ENCODE results near the gene PPP6R2.

Gene PPP6R2

GRCh38 chr22:50482107-50483074 lies 139.3 kb downstream of the PPP6R2 start:
- DNase-seq (ENCODE audit: low spot score) = no peak
- no peak for TF ChIP-seq CTCF (IDR thresholded peaks at IDR 0.05; ENCODE audit: borderline replicate concordance, control extremely low read depth, extremely low read depth, insufficient read depth, missing control alignments)
- in situ Hi-C loops (cut with MboI; ENCODE audit: low sequenced_read_pairs, unreplicated experiment) = no loop called here

GRCh38 chr22:50483106-50483505 lies 140.0 kb downstream of the PPP6R2 start:
- no peak for DNase-seq (ENCODE audit: low spot score)
- no peak for TF ChIP-seq CTCF (IDR thresholded peaks at IDR 0.05; ENCODE audit: borderline replicate concordance, control extremely low read depth, extremely low read depth, insufficient read depth, missing control alignments)
- in situ Hi-C loops (cut with MboI; ENCODE audit: low sequenced_read_pairs, unreplicated experiment) = no loop called here

- TF ChIP-seq CTCF (IDR thresholded peaks at IDR 0.05; ENCODE audit: borderline replicate concordance, control extremely low read depth, extremely low read depth, insufficient read depth, missing control alignments) = no peak
- in situ Hi-C loops (cut with MboI; ENCODE audit: low sequenced_read_pairs, unreplicated experiment) = no loop called here
- no peak for DNase-seq (ENCODE audit: low spot score)
Observed at GRCh38 chr22:50483556-50483955, 140.4 kb downstream of the PPP6R2 start.

- TF ChIP-seq CTCF (IDR thresholded peaks at IDR 0.05; ENCODE audit: borderline replicate concordance, control extremely low read depth, extremely low read depth, insufficient read depth, missing control alignments) = no peak
- DNase-seq (ENCODE audit: low spot score) = no peak
- in situ Hi-C loops (cut with MboI; ENCODE audit: low sequenced_read_pairs, unreplicated experiment) = no loop called here
Observed at GRCh38 chr22:50483977-50484853, 141.1 kb downstream of the PPP6R2 start.

GRCh38 chr22:50485221-50486131 lies 142.3 kb downstream of the PPP6R2 start:
- in situ Hi-C loops (cut with MboI; ENCODE audit: low sequenced_read_pairs, unreplicated experiment) = no loop called here
- TF ChIP-seq CTCF (IDR thresholded peaks at IDR 0.05; ENCODE audit: borderline replicate concordance, control extremely low read depth, extremely low read depth, insufficient read depth, missing control alignments) = no peak
- no peak for DNase-seq (ENCODE audit: low spot score)
